ENCODE measurements around the gene LGMN.

LGMN gene

DNA sequence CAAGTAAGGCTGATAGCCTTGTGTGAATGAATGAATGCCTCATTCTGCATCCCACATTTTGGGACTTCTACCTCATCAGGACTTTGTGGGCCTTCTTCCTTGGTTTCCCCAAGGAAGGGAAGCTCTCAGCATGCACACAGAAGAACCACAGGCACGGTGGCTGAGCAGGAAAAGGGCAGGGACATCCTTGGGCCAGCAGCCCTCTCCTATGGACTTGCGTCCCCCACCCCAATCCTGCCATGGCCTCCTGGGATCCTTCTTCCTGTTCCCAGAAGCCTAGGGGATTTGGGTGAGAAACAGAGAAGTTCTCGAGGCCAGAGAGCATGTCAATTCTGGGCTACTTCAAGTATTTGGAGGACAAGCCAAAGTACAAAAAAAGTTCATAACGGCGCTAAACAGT lies 69.7 kb downstream of the LGMN start:
- TF ChIP-seq POLR2AphosphoS5 (IDR thresholded peaks at IDR 0.05; ENCODE audit: low read depth) (no peak), GABPA (IDR thresholded peaks at IDR 0.05; ENCODE audit: low read depth) (no peak), SPI1 (IDR thresholded peaks at IDR 0.05; ENCODE audit: borderline replicate concordance, low read depth) (no peak)
- TF ChIP-seq, protein P1, sequence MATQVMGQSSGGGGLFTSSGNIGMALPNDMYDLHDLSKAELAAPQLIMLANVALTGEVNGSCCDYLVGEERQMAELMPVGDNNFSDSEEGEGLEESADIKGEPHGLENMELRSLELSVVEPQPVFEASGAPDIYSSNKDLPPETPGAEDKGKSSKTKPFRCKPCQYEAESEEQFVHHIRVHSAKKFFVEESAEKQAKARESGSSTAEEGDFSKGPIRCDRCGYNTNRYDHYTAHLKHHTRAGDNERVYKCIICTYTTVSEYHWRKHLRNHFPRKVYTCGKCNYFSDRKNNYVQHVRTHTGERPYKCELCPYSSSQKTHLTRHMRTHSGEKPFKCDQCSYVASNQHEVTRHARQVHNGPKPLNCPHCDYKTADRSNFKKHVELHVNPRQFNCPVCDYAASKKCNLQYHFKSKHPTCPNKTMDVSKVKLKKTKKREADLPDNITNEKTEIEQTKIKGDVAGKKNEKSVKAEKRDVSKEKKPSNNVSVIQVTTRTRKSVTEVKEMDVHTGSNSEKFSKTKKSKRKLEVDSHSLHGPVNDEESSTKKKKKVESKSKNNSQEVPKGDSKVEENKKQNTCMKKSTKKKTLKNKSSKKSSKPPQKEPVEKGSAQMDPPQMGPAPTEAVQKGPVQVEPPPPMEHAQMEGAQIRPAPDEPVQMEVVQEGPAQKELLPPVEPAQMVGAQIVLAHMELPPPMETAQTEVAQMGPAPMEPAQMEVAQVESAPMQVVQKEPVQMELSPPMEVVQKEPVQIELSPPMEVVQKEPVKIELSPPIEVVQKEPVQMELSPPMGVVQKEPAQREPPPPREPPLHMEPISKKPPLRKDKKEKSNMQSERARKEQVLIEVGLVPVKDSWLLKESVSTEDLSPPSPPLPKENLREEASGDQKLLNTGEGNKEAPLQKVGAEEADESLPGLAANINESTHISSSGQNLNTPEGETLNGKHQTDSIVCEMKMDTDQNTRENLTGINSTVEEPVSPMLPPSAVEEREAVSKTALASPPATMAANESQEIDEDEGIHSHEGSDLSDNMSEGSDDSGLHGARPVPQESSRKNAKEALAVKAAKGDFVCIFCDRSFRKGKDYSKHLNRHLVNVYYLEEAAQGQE (IDR thresholded peaks at IDR 0.05; ENCODE audit: insufficient replicate concordance, low read depth): no peak
- TF ChIP-seq, protein P2, sequence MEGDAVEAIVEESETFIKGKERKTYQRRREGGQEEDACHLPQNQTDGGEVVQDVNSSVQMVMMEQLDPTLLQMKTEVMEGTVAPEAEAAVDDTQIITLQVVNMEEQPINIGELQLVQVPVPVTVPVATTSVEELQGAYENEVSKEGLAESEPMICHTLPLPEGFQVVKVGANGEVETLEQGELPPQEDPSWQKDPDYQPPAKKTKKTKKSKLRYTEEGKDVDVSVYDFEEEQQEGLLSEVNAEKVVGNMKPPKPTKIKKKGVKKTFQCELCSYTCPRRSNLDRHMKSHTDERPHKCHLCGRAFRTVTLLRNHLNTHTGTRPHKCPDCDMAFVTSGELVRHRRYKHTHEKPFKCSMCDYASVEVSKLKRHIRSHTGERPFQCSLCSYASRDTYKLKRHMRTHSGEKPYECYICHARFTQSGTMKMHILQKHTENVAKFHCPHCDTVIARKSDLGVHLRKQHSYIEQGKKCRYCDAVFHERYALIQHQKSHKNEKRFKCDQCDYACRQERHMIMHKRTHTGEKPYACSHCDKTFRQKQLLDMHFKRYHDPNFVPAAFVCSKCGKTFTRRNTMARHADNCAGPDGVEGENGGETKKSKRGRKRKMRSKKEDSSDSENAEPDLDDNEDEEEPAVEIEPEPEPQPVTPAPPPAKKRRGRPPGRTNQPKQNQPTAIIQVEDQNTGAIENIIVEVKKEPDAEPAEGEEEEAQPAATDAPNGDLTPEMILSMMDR (IDR thresholded peaks at IDR 0.05; ENCODE audit: insufficient read depth, low read length): no peak
- no peak for DNase-seq (ENCODE audit: low read depth in 1 of 2, low spot score in 1 of 2)
- Histone ChIP-seq H3K27ac (replicated peaks) (no peak overlapping the region), H3K4me3 (replicated peaks; ENCODE audit: insufficient read depth, low read length) (no peak overlapping the region), H3K27me3 (ENCODE audit: insufficient read depth, poor library complexity, severe bottlenecking) (no peaks in the 10 kb centered on the region)

DNA sequence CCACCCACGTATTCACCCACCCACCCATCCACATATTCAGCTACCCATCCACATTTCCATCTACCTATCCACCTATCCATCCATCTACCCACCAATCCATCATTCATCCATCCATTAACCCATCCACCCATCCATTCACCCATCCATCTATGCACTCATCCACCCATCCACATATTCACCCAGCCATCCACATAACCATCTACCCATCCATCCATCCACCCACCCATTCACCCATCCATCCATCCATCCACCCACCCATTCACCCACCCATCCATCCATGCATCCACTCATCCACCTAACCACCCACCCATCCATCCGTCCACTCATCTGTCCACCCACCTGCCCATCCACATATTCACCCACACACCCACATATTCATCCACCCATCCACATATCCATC lies 70.5 kb downstream of the LGMN start:
- H3K4me3 ChIP-seq (replicated peaks; ENCODE audit: insufficient read depth, low read length): no peak overlapping the region
- DNase-seq (ENCODE audit: low read depth in 1 of 2, low spot score in 1 of 2): no peak

DNA sequence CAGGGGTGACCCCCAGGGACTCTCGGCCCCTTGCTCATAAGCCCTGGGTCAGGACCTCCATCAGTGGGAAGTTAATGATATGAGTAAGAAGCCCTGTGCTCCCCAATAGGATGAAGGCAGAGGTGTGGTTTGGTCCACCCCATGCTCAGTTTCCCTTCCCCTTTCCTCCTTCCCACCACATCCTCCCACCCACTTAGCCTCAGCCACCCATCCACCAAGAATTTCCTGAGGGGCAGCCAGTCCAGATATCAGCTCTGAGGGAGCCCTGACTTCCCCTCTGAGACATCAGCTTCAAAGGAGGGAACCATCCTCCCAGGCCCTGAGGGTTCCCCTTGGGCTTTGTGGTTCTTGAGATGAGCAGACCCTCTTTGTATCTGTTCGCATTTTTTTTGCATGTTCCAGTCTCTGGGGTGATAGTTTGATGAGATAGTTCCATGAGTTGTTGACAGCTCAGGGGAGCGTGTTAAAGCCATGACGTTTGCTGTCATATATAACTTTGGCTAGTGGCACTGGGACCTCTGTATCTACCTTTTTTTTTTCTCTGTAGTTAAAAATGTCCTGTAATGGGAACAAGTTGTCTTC lies 71.2 kb downstream of the LGMN start:
- H3K27ac ChIP-seq (replicated peaks): no peak overlapping the region
- no peak for DNase-seq (ENCODE audit: low read depth in 1 of 2, low spot score in 1 of 2)
- no peak for TF ChIP-seq POLR2AphosphoS5 (IDR thresholded peaks at IDR 0.05; ENCODE audit: low read depth)
- TF ChIP-seq SPI1 (IDR thresholded peaks at IDR 0.05; ENCODE audit: borderline replicate concordance, low read depth): peak; percentile 18; the same call in 1 of the 2 replicates
- TF ChIP-seq GABPA (IDR thresholded peaks at IDR 0.05; ENCODE audit: low read depth): no peak
- TF ChIP-seq, protein P2 (IDR thresholded peaks at IDR 0.05; ENCODE audit: insufficient read depth, low read length): no peak
- TF ChIP-seq, protein P1 (IDR thresholded peaks at IDR 0.05; ENCODE audit: insufficient replicate concordance, low read depth): no peak

More for the DNA sequence above, 70.5 kb downstream of the LGMN start:
- Histone ChIP-seq H3K27me3 (ENCODE audit: insufficient read depth, poor library complexity, severe bottlenecking) (no peaks in the 10 kb centered on the region), H3K27ac (replicated peaks) (no peak overlapping the region)
- no peak for TF ChIP-seq SPI1 (IDR thresholded peaks at IDR 0.05; ENCODE audit: borderline replicate concordance, low read depth)
- no peak for TF ChIP-seq POLR2AphosphoS5 (IDR thresholded peaks at IDR 0.05; ENCODE audit: low read depth)
- TF ChIP-seq, protein P1 (IDR thresholded peaks at IDR 0.05; ENCODE audit: insufficient replicate concordance, low read depth): no peak
- TF ChIP-seq, protein P2 (IDR thresholded peaks at IDR 0.05; ENCODE audit: insufficient read depth, low read length): no peak
- no peak for TF ChIP-seq GABPA (IDR thresholded peaks at IDR 0.05; ENCODE audit: low read depth)

More for the DNA sequence above, 71.2 kb downstream of the LGMN start:
- Histone ChIP-seq H3K27me3 (ENCODE audit: insufficient read depth, poor library complexity, severe bottlenecking) (no peaks in the 10 kb centered on the region), H3K4me3 (replicated peaks; ENCODE audit: insufficient read depth, low read length) (no peak overlapping the region)
